Measurements from ENCODE around the gene ZMYM4.

The ZMYM4 gene

DNA sequence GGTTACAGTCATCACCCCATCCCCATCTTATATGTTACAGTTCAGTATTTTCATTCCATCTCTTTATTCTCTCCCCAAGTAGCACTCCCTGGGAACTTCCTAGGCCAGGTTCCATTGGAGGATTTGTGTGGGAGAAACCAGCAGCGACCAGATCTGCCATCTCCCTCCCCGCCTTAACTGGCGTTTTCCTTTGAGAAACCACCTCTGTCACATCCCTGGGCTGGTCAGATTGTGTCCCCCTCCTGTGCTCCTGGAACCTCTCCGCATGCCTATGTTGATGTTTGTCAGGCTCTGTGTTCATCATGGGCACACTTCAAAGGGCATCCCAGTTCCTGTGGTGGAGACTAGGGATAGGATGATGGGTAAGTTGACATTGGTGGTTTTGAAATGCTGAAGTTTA lies 162.3 kb downstream of the ZMYM4 start:
- no peak overlapping the region for H3K9ac ChIP-seq (ENCODE audit: low read depth in 1 of 2, low read length in 2 of 2)
- H3K4me1 ChIP-seq (ENCODE audit: control insufficient read depth in 2 of 2, insufficient read depth in 2 of 2, low read length in 2 of 2) = no peaks in the 10 kb centered on the region
- no peaks in the 10 kb centered on the region for H3K9me3 ChIP-seq (ENCODE audit: control insufficient read depth in 2 of 2, low read length in 2 of 2)
- no peak overlapping the region for H3K4me3 ChIP-seq (ENCODE audit: low read length in 2 of 2)
- H3K27ac ChIP-seq (ENCODE audit: low read depth in 2 of 2, low read length in 2 of 2) = no peak overlapping the region
- H3K36me3 ChIP-seq (ENCODE audit: control insufficient read depth in 2 of 2, insufficient read depth in 2 of 2, low read length in 2 of 2) = peaks cover 22 to 30% of the 10 kb centered on the region in 2 donors
- H3K27me3 ChIP-seq (ENCODE audit: control insufficient read depth in 2 of 2, insufficient read depth in 2 of 2, low read length in 2 of 2) = no peaks in the 10 kb centered on the region

DNA sequence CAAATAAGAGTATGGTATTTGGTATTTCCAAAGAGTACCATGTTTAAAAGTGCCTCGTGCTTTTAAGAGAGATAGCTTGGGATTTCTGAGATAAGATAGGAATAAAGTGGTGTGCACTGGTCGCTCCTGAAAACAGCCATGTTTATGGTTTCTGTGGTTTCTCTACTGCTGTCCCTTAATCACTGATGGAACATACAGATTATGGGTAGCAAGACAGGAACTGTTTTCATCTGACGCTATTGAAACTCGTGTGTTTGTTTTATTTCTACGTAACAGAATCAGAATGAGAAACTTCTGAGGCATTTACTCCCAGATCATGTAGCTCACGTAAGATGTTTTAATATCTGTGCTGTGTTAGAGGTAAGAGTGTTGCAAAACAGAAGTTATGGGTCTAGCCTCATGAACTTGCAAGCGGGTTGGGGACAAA lies 162.7 kb downstream of the ZMYM4 start:
- H3K9ac ChIP-seq (ENCODE audit: low read depth in 1 of 2, low read length in 2 of 2) = no peak overlapping the region
- no peaks in the 10 kb centered on the region for H3K27me3 ChIP-seq (ENCODE audit: control insufficient read depth in 2 of 2, insufficient read depth in 2 of 2, low read length in 2 of 2)
- peaks cover 26 to 33% of the 10 kb centered on the region in 2 donors for H3K36me3 ChIP-seq (ENCODE audit: control insufficient read depth in 2 of 2, insufficient read depth in 2 of 2, low read length in 2 of 2)
- no peaks in the 10 kb centered on the region for H3K9me3 ChIP-seq (ENCODE audit: control insufficient read depth in 2 of 2, low read length in 2 of 2)
- no peak overlapping the region for H3K27ac ChIP-seq (ENCODE audit: low read depth in 2 of 2, low read length in 2 of 2)
- no peaks in the 10 kb centered on the region for H3K4me1 ChIP-seq (ENCODE audit: control insufficient read depth in 2 of 2, insufficient read depth in 2 of 2, low read length in 2 of 2)
- H3K4me3 ChIP-seq (ENCODE audit: low read length in 2 of 2) = no peak overlapping the region

DNA sequence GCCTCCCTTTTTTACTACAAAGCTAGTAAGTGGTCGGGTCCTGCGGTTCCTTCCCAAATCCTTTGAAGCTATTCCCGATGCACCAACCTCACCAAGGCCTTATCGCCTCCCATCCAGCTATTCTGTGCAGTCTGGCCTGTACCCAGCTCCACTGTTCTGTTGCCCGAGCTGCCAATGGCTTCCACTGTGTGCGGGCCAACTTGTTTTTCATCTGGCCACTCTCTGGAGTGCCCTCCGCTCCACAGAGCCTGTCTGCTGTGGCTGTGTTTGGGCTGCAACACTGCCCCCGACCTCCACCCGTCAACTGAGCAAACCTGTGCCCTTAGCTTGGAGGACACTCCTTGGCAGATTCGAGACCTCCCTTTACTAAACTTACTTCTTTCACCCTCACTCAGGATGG lies 163.7 kb downstream of the ZMYM4 start:
- Histone ChIP-seq H3K27ac (ENCODE audit: low read depth in 2 of 2, low read length in 2 of 2) (no peak overlapping the region), H3K36me3 (ENCODE audit: control insufficient read depth in 2 of 2, insufficient read depth in 2 of 2, low read length in 2 of 2) (peaks cover 30 to 38% of the 10 kb centered on the region in 2 donors)

DNA sequence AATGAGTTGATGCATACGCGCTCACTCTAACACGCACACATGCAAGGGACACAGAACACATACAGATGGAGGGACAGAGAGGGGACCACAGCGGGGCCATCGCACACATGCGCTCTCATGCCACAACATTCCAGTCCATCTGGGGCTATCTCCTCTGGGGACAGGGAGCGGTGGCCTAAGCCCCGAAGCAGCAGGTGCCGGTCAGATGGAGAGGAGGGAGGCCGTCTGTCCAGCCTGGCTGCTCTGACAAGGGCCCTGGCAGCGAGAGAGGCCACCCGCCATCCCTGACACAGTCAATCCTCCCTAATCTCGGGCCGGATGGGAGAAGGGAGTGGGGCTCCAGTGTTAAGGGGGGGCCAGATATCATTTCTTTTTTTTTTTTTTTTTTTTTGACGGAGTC lies 165.2 kb downstream of the ZMYM4 start:
- Histone ChIP-seq H3K4me1 (ENCODE audit: control insufficient read depth in 2 of 2, insufficient read depth in 2 of 2, low read length in 2 of 2) (no peaks in the 10 kb centered on the region), H3K9me3 (ENCODE audit: control insufficient read depth in 2 of 2, low read length in 2 of 2) (no peaks in the 10 kb centered on the region), H3K36me3 (ENCODE audit: control insufficient read depth in 2 of 2, insufficient read depth in 2 of 2, low read length in 2 of 2) (peaks cover 32 to 45% of the 10 kb centered on the region in 2 donors), H3K4me3 (ENCODE audit: low read length in 2 of 2) (no peak overlapping the region), H3K27me3 (ENCODE audit: control insufficient read depth in 2 of 2, insufficient read depth in 2 of 2, low read length in 2 of 2) (no peaks in the 10 kb centered on the region), H3K27ac (ENCODE audit: low read depth in 2 of 2, low read length in 2 of 2) (no peak overlapping the region), H3K9ac (ENCODE audit: low read depth in 1 of 2, low read length in 2 of 2) (no peak overlapping the region)

More for the DNA sequence above, 163.7 kb downstream of the ZMYM4 start:
- Histone ChIP-seq H3K9me3 (ENCODE audit: control insufficient read depth in 2 of 2, low read length in 2 of 2) (no peaks in the 10 kb centered on the region), H3K4me3 (ENCODE audit: low read length in 2 of 2) (no peak overlapping the region), H3K9ac (ENCODE audit: low read depth in 1 of 2, low read length in 2 of 2) (no peak overlapping the region), H3K27me3 (ENCODE audit: control insufficient read depth in 2 of 2, insufficient read depth in 2 of 2, low read length in 2 of 2) (no peaks in the 10 kb centered on the region), H3K4me1 (ENCODE audit: control insufficient read depth in 2 of 2, insufficient read depth in 2 of 2, low read length in 2 of 2) (no peaks in the 10 kb centered on the region)

DNA sequence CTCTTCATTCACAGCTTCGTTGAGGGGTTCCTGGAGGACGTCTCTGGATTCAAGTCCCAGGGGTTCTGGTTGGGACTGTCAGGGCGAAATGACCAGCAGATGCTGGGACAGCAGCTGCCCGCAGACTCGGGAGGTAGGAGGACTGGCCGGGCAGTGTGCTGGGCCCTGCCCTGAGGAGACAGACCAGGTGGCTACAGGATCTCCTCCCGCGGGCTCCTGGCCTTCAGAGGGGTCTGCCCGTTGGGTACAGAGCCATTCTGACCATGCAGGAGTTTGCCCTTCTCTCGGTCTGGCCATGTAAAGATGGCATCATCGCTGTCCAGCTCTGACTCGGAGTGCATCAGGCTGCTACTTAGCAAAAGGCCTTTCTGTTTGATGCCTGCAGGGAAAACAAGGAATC lies 166.2 kb downstream of the ZMYM4 start:
- H3K9ac ChIP-seq (ENCODE audit: low read depth in 1 of 2, low read length in 2 of 2) = no peak overlapping the region
- no peak overlapping the region for H3K27ac ChIP-seq (ENCODE audit: low read depth in 2 of 2, low read length in 2 of 2)
- no peaks in the 10 kb centered on the region for H3K27me3 ChIP-seq (ENCODE audit: control insufficient read depth in 2 of 2, insufficient read depth in 2 of 2, low read length in 2 of 2)
- no peaks in the 10 kb centered on the region for H3K4me1 ChIP-seq (ENCODE audit: control insufficient read depth in 2 of 2, insufficient read depth in 2 of 2, low read length in 2 of 2)
- peaks cover 41 to 53% of the 10 kb centered on the region in 2 donors for H3K36me3 ChIP-seq (ENCODE audit: control insufficient read depth in 2 of 2, insufficient read depth in 2 of 2, low read length in 2 of 2)
- H3K4me3 ChIP-seq (ENCODE audit: low read length in 2 of 2) = no peak overlapping the region
- no peaks in the 10 kb centered on the region for H3K9me3 ChIP-seq (ENCODE audit: control insufficient read depth in 2 of 2, low read length in 2 of 2)

DNA sequence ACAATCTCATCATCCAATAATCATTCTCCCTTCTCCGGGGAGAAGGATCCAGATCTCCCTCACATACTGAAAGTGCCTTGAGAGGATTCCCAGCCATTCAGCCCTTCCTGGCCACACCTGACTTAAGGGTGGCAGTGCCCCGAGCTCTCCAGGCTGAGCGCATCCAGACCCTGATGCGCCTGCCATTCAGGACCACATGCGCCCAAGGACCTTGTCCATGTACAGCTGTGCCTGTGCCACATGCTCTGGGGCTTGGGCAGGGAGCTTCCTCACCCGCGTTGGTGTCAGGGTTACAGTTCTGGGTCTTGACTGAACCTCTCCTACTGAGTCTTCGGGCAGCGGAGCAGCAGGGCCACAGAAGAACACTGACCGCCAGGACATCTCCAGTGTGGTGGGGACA lies 167.6 kb downstream of the ZMYM4 start:
- peaks cover 54 to 64% of the 10 kb centered on the region in 2 donors for H3K36me3 ChIP-seq (ENCODE audit: control insufficient read depth in 2 of 2, insufficient read depth in 2 of 2, low read length in 2 of 2)

DNA sequence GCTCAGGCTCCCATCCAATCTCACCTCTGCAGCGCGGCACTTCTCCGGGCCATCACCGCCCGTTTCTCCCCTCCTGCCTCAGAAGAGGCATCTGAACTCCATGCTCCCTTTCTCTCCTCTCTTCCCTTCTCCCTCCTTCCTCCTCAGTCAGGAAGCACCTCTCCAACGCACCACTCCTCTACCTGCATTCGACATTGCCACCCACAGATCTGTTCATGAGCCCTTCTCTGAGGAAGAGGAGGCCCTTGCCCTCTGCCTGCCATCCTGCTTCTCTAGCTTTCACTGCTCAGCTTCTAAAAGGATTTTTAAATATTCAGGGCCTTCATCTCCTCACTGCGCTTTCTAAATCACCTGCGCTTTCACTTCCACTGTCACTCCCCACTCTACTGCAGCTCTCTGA lies 168.7 kb downstream of the ZMYM4 start:
- H3K9ac ChIP-seq (ENCODE audit: low read depth in 1 of 2, low read length in 2 of 2) = no peak overlapping the region
- H3K9me3 ChIP-seq (ENCODE audit: control insufficient read depth in 2 of 2, low read length in 2 of 2) = no peaks in the 10 kb centered on the region
- H3K27ac ChIP-seq (ENCODE audit: low read depth in 2 of 2, low read length in 2 of 2) = no peak overlapping the region
- no peaks in the 10 kb centered on the region for H3K4me1 ChIP-seq (ENCODE audit: control insufficient read depth in 2 of 2, insufficient read depth in 2 of 2, low read length in 2 of 2)
- H3K36me3 ChIP-seq (ENCODE audit: control insufficient read depth in 2 of 2, insufficient read depth in 2 of 2, low read length in 2 of 2) = peaks cover 61 to 66% of the 10 kb centered on the region in 2 donors
- no peaks in the 10 kb centered on the region for H3K27me3 ChIP-seq (ENCODE audit: control insufficient read depth in 2 of 2, insufficient read depth in 2 of 2, low read length in 2 of 2)
- H3K4me3 ChIP-seq (ENCODE audit: low read length in 2 of 2) = no peak overlapping the region

More for the DNA sequence above, 167.6 kb downstream of the ZMYM4 start:
- Histone ChIP-seq H3K4me1 (ENCODE audit: control insufficient read depth in 2 of 2, insufficient read depth in 2 of 2, low read length in 2 of 2) (no peaks in the 10 kb centered on the region), H3K9me3 (ENCODE audit: control insufficient read depth in 2 of 2, low read length in 2 of 2) (no peaks in the 10 kb centered on the region), H3K27ac (ENCODE audit: low read depth in 2 of 2, low read length in 2 of 2) (no peak overlapping the region), H3K9ac (ENCODE audit: low read depth in 1 of 2, low read length in 2 of 2) (no peak overlapping the region), H3K27me3 (ENCODE audit: control insufficient read depth in 2 of 2, insufficient read depth in 2 of 2, low read length in 2 of 2) (no peaks in the 10 kb centered on the region), H3K4me3 (ENCODE audit: low read length in 2 of 2) (no peak overlapping the region)

DNA sequence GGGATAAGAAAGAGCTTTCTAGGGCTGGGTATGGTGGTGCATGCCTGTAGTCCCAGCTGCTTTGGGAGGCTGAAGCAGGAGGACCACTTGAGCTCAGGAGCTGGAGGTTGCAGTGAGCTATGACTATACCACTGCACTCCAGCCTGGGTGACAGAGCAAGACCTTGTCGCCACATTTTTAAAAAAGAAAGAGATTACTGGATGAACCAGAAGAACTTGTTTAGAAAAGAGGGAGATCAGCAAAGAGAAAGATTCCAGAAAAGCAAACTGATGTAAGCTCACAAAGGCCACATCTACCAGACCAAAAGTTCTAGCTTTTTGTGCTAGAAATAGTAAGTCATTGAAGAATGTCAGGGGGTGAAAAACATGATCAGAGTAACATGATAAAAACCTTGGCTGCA lies 171.1 kb downstream of the ZMYM4 start:
- H3K9ac ChIP-seq (ENCODE audit: low read depth in 1 of 2, low read length in 2 of 2) = no peak overlapping the region
- no peak overlapping the region for H3K27ac ChIP-seq (ENCODE audit: low read depth in 2 of 2, low read length in 2 of 2)

DNA sequence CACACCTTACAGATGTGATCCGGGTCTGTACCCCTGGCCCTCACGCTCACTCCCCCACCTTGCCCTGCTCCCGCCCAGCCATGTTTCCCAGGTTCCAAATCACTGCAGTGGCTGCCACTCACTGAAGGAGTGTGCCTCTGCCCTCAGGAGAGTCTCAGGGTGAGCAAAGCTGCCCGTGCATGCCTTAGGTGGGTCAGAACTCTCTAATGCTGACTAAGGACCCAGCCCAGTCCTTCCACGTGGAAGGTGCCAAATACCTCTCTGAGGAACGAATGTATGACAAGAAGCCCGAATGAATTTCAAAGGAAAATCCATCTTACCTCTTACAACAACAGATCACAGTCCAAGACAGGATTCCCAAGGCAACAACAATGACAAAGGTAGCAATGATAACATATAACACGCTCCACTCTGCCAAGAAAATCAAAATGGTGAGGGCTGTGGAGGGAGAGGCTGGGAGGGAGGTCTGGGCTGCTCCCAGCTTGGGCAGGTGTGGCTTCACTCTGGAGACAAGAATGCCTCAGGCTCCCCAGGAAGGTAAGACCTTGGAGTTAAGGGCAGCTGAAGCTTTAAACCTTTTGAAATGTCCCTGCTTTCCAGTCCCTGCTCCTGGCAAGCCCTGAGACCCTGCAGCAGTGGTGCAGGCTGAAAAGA lies 173.5 kb downstream of the ZMYM4 start:
- Histone ChIP-seq H3K4me3 (ENCODE audit: low read length in 2 of 2) (no peak overlapping the region), H3K27ac (ENCODE audit: low read depth in 2 of 2, low read length in 2 of 2) (no peak overlapping the region), H3K36me3 (ENCODE audit: control insufficient read depth in 2 of 2, insufficient read depth in 2 of 2, low read length in 2 of 2) (peaks cover 63 to 68% of the 10 kb centered on the region in 2 donors), H3K27me3 (ENCODE audit: control insufficient read depth in 2 of 2, insufficient read depth in 2 of 2, low read length in 2 of 2) (no peaks in the 10 kb centered on the region), H3K4me1 (ENCODE audit: control insufficient read depth in 2 of 2, insufficient read depth in 2 of 2, low read length in 2 of 2) (no peaks in the 10 kb centered on the region), H3K9me3 (ENCODE audit: control insufficient read depth in 2 of 2, low read length in 2 of 2) (no peaks in the 10 kb centered on the region), H3K9ac (ENCODE audit: low read depth in 1 of 2, low read length in 2 of 2) (no peak overlapping the region)

More for the DNA sequence above, 171.1 kb downstream of the ZMYM4 start:
- peaks cover 63 to 65% of the 10 kb centered on the region in 2 donors for H3K36me3 ChIP-seq (ENCODE audit: control insufficient read depth in 2 of 2, insufficient read depth in 2 of 2, low read length in 2 of 2)
- no peaks in the 10 kb centered on the region for H3K9me3 ChIP-seq (ENCODE audit: control insufficient read depth in 2 of 2, low read length in 2 of 2)
- H3K27me3 ChIP-seq (ENCODE audit: control insufficient read depth in 2 of 2, insufficient read depth in 2 of 2, low read length in 2 of 2) = no peaks in the 10 kb centered on the region
- H3K4me3 ChIP-seq (ENCODE audit: low read length in 2 of 2) = no peak overlapping the region
- H3K4me1 ChIP-seq (ENCODE audit: control insufficient read depth in 2 of 2, insufficient read depth in 2 of 2, low read length in 2 of 2) = no peaks in the 10 kb centered on the region

DNA sequence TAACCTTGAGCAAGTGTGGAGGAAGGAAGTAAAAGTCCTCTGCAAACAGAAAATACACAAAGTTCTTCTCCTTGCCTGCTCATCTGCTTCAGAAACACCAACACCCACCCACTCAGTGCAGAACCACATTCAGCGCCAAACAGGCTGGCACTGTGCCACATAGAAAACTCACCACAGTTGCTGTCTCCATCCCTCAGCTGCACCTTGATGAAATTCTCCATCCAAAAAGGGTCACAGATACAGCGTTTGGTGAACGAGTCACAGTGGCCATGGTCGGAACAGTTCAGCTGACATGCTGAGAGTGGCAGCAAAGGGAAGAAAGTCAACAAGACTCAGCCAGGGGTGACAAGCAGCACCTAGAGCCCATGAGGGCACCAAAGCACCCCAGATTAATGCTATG lies 174.2 kb downstream of the ZMYM4 start:
- Histone ChIP-seq H3K9ac (ENCODE audit: low read depth in 1 of 2, low read length in 2 of 2) (no peak overlapping the region), H3K4me1 (ENCODE audit: control insufficient read depth in 2 of 2, insufficient read depth in 2 of 2, low read length in 2 of 2) (no peaks in the 10 kb centered on the region), H3K27me3 (ENCODE audit: control insufficient read depth in 2 of 2, insufficient read depth in 2 of 2, low read length in 2 of 2) (no peaks in the 10 kb centered on the region), H3K9me3 (ENCODE audit: control insufficient read depth in 2 of 2, low read length in 2 of 2) (no peaks in the 10 kb centered on the region), H3K36me3 (ENCODE audit: control insufficient read depth in 2 of 2, insufficient read depth in 2 of 2, low read length in 2 of 2) (peaks cover 66 to 68% of the 10 kb centered on the region in 2 donors), H3K27ac (ENCODE audit: low read depth in 2 of 2, low read length in 2 of 2) (no peak overlapping the region), H3K4me3 (ENCODE audit: low read length in 2 of 2) (no peak overlapping the region)
